ENCODE data around the gene GNPDA2. TPM values are rescaled to one million over a fixed set of nuclear protein-coding genes. Genes with fewer than 3 reads are reported as not detected.

Gene GNPDA2
- total RNA-seq: 9.6 and 11.1 TPM in 2 replicates

GRCh38 chr4:44726038-44726871 lies at the start of gene GNPDA2:
GNPDA2 (minus strand) TSS chr4:44726556; CDS start chr4:44722207, 4,349 bp downstream.

GRCh38 chr4:44678094-44679041 lies 48.0 kb downstream of the GNPDA2 start, which contains the start of gene GUF1:
GUF1 (plus strand) TSS chr4:44678420; CDS start chr4:44678623, 203 bp downstream.

Other genes with a start within 250 kb of the GNPDA2 start
- gene YIPF7, start 74.9 kb downstream of the GNPDA2 start, total RNA-seq: not detected in 2 replicates
- gene GUF1, start 48.1 kb downstream of the GNPDA2 start, total RNA-seq: 13.9 and 15.4 TPM in 2 replicates